Stimulated activated CD4-positive, alpha-beta T cell treated with anti-CD3 and anti-CD28 coated beads, Interleukin-15, amount 100 ng/mL, for 1 hour (primary cell): ENCODE measurements around the gene DMPK.
A peak's percentile ranks its signal among the peaks of the same experiment; 100 is the strongest.

ENCODE experiments used
- DNase-seq, 2 donors: peaks; one replicate each; pipeline ENCODE4 v3.0.0-alpha.2; 2020; ENCODE audit warnings: low read depth in 1 of 2, low spot score in 1 of 2

Gene DMPK

GRCh38 chr19:45786533-45786894, 4.2 kb upstream of the DMPK start:
- DNase-seq: no peak

GRCh38 chr19:45785781-45786532, 3.7 kb upstream of the DMPK start:
- no peak for DNase-seq

GRCh38 chr19:45785097-45785496, 2.8 kb upstream of the DMPK start:
- DNase-seq: no peak

GRCh38 chr19:45784096-45784495, 1.8 kb upstream of the DMPK start:
- DNase-seq: no peak

GRCh38 chr19:45782820-45783785, 813 bp upstream of the DMPK start:
- no peak for DNase-seq

- no peak for DNase-seq
Observed at GRCh38 chr19:45781214-45782161, 802 bp downstream of the DMPK start.

GRCh38 chr19:45780448-45781213, 1.7 kb downstream of the DMPK start:
- DNase-seq: no peak

- no peak for DNase-seq
Observed at GRCh38 chr19:45780146-45780447, 2.2 kb downstream of the DMPK start.

- DNase-seq: peak; percentile 50 to 88
Observed at GRCh38 chr19:45779231-45780145, 2.8 kb downstream of the DMPK start.

GRCh38 chr19:45778010-45778661, 4.2 kb downstream of the DMPK start:
- no peak for DNase-seq

GRCh38 chr19:45777395-45777961, 4.8 kb downstream of the DMPK start:
- DNase-seq: no peak

- no peak for DNase-seq
Observed at GRCh38 chr19:45774765-45775164, 7.5 kb downstream of the DMPK start.

- no peak for DNase-seq
Observed at GRCh38 chr19:45773384-45773783, 8.9 kb downstream of the DMPK start.

- DNase-seq: no peak
Observed at GRCh38 chr19:45772912-45773311, 9.4 kb downstream of the DMPK start.

GRCh38 chr19:45772130-45772840, 10.0 kb downstream of the DMPK start:
- no peak for DNase-seq

GRCh38 chr19:45771311-45771933, 10.9 kb downstream of the DMPK start:
- DNase-seq: no peak
